Measurements from ENCODE around the gene KLHL41.
"Not testable (repeated sequence)": the region's sequence is repeated elsewhere in the genome, so short reads cannot be mapped to it uniquely, and the experiment has no call there.

Gene KLHL41

DNA sequence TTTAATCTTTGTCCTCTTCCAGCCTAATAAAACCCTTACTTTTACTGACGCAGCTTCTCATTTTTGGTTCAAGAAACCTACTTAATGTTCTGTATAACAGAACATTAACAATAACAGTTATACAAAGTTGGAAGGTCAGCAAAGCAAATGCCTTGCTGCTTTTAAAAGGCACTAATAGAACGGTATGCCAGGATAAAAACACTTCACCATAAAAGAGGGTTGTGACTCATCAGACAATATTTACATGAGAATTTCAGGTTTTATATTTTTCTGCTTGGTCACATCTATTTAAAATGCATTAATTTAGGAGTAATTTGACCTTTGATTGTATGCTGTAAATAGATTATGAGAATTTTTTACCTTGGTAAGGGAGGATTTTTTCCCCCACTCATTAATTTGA, 3.0 kb downstream of the KLHL41 start:
- CTCF ChIA-PET: interaction anchor here (1.5 kb wide), 1 partner anchor 11 kb away, joined by 4 read pairs; no protein-coding TSS in a partner anchor
- TF ChIP-seq CTCF (IDR thresholded peaks at IDR 0.05; ENCODE audit: control extremely low read depth, extremely low read depth, low read depth, missing control alignments): no peak
- no peak for DNase-seq (ENCODE audit: extremely low spot score)
- POLR2A ChIA-PET: no interaction called here

GRCh38 chr2:169513094-169513493, 3.6 kb downstream of the KLHL41 start:
- POLR2A ChIA-PET: no interaction called here
- no peak for DNase-seq (ENCODE audit: extremely low spot score)
- CTCF ChIA-PET: interaction anchor here (1.5 kb wide), 1 partner anchor 12 kb away, joined by 4 read pairs; no protein-coding TSS in a partner anchor
- no peak for TF ChIP-seq CTCF (IDR thresholded peaks at IDR 0.05; ENCODE audit: control extremely low read depth, extremely low read depth, low read depth, missing control alignments)

DNA sequence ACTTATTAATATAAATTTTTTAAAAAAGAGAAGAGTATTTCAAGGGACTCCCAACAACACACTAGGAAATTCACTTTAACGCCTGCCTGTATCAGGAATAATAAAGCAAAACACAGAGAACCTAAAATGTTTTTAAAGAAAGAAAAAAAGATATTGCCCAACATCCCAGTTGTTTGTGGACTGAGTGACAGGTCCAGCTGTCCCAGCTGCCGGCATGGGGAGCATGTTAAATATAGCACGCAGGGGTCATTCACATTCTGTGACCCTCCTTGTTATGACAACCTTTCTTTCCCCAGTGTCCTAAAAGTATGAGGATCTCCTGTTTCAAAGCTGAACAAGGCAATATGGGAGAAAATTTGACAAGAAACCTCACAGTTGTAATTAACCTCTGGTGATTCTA, 4.4 kb downstream of the KLHL41 start:
- no peak for TF ChIP-seq CTCF (IDR thresholded peaks at IDR 0.05; ENCODE audit: control extremely low read depth, extremely low read depth, low read depth, missing control alignments)
- ChIA-PET POLR2A (no interaction called here), CTCF (interaction anchor here (1.5 kb wide), 1 partner anchor 13 kb away, joined by 4 read pairs; no protein-coding TSS in a partner anchor)
- DNase-seq (ENCODE audit: extremely low spot score): no peak

DNA sequence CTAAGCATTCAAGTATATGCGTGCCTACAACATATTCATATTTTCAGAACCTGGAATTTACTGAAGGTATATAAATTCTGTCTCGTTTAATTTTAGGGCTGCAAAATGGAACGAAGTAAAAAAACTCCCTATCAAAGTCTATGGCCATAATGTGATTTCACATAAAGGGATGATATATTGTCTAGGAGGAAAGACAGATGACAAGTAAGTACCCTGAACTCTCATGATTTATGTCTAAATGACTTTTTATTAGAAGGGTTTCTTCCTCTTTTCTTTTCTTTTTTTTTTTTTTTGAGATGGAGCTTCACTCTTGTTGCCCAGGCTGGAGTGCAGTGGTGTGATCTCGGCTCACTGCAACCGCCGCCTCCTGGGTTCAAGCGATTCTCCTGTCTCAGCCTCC, 5.3 kb downstream of the KLHL41 start:
- POLR2A ChIA-PET; DNase-seq (ENCODE audit: extremely low spot score); CTCF ChIA-PET: not testable (repeated sequence)

DNA sequence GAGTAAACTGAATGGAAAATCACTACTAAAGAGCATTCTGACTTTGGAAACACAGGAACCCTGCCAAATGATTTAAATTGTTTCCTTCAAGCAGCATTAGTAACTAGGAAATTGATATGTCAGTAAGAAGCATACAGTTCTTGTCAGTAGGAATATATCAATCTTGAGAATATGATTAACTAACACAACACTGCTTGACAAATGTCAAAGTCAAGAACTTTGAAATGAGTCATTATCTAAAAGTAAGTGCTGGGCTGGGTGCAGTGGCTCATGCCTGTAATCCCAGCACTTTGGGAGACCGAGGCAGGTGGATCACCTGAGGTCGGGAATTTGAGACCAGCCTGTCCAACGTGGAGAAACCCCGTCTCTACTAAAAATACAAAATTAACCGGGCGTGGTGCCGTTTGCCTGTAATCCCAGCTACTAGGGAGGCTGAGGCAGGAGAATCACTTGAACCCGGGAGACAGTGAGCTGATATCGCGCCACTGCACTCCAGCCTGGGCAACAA, 7.0 kb downstream of the KLHL41 start:
- POLR2A ChIA-PET; DNase-seq (ENCODE audit: extremely low spot score): not testable (repeated sequence)
- CTCF ChIA-PET: interaction anchor here (1.2 to 1.5 kb wide), 2 partner anchors 9 to 12 kb away, joined by 4 to 5 read pairs; no protein-coding TSS in a partner anchor

GRCh38 chr2:169520896-169521295, 11.4 kb downstream of the KLHL41 start:
- CTCF ChIA-PET: interaction anchor here (0.8 to 1.6 kb wide), 7 partner anchors 11 to 421 kb away, joined by 3 read pairs; no protein-coding TSS in a partner anchor
- POLR2A ChIA-PET: no interaction called here
- TF ChIP-seq CTCF (IDR thresholded peaks at IDR 0.05; ENCODE audit: control extremely low read depth, extremely low read depth, low read depth, missing control alignments): no peak
- DNase-seq (ENCODE audit: extremely low spot score): no peak

- DNase-seq (ENCODE audit: extremely low spot score): no peak
- ChIA-PET CTCF (no interaction called here), POLR2A (no interaction called here)
- no peak for TF ChIP-seq CTCF (IDR thresholded peaks at IDR 0.05; ENCODE audit: control extremely low read depth, extremely low read depth, low read depth, missing control alignments)
These were observed 14.2 kb downstream of the KLHL41 start for GRCh38 chr2:169523681-169524080.

GRCh38 chr2:169525434-169525833, 15.9 kb downstream of the KLHL41 start:
- POLR2A ChIA-PET: no interaction called here
- CTCF ChIA-PET: interaction anchor here (1.0 to 1.2 kb wide), 2 partner anchors 20 to 248 kb away, joined by 3 to 4 read pairs; no protein-coding TSS in a partner anchor
- no peak for TF ChIP-seq CTCF (IDR thresholded peaks at IDR 0.05; ENCODE audit: control extremely low read depth, extremely low read depth, low read depth, missing control alignments)
- DNase-seq (ENCODE audit: extremely low spot score): no peak
